Embryonic facial prominence (tissue), 1 donor: ENCODE data around the gene POLR1G.

Experiments used
- DNase-seq: peaks from one replicate; pipeline ENCODE4 v3.0.0-alpha.2; 2016; ENCODE audit errors: extremely low spot score

POLR1G gene

DNA sequence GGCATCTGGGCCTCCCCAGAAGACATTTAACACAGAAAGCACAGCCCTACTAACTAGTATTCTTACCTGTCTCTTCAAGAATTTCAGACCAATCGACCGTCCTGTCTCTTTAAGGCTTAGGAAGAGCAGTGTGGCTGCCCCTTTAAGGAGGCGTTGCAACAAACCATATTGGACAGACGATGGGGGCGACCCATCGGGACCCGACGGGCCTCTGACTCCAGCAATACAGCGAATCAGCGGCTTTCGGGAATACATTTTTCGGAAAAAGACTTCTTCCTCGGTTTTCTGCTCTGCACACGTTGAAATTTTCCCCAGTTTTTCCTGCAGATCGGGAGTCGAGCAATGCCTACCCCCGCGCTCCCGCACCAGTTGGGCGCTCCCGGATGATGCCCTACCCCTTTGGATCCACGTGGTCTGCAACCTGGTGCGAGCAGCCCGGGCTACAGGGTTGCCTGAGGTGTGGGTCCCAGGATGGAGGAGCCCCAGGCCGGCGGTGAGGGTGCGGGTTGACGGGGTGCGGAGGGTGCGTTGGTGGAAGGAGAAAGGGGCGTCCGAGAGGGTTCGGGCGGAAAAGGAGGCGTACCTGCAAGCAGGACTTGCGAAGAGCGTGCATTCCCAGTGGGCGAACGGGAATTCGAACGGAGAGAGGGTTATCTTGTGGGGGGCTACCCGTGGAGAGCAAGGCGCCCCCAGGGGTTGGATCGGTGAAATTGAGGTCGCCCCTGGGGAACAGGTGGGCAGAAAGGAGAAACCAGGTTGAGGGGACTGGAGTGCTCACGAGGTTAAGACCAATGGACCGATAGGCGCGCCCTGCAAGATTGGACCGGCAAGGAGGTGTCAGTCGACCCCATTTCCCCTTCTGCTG is at the start of gene POLR1G:
Gene POLR1G (plus strand): TSS at position 419 of the 865 bp plus-strand sequence. CDS start 53 bp downstream, at position 472.
- DNase-seq = peak; percentile 62

- DNase-seq = no peak
These were observed 49.5 kb upstream of the POLR1G start for GRCh38 chr19:45356760-45357444.

DNA sequence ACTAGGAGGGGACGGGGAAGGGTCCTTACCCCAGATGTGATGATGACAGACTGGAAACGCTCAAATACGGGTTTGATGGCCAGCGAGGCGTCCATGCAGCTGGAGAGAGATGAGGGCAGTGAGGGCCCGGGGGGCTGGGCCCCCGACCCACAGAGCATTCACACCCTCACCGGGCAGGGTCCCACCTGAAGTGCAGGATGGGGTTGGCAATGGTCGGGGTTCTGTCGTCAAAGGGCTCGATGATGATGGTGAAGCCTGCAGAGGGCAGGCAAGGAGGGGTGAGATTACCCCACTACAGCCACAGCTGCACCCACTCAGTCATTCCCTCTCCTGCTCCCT is 49.0 kb upstream of the POLR1G start:
- no peak for DNase-seq

DNA sequence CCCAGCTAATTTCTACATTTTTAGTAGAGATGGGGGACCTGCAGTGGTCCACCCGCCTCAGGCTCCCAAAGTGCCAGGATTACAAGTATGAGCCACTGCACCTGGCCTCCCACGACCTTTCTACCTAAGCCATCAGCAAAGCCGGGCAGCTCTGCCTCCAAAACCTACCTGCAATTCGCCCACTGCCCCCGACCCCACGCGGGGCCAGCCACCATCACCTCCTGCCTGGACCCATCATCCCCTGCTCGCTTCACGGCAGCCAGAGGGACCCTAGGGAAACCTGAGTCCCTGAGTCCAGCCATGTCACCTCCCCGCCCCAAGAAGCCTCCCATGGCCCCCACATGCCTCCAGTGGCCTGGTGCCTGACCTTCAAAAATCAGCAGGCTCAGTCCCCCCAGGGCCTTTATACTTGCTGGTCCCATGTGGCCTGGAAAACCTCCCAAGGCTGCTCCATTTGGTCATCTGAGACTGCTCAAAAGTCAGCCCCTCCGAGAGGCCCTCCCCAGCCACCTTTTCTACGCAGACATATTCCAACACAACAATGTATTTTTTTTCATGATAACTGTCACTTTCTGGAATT is 48.1 kb upstream of the POLR1G start:
- no peak for DNase-seq

DNA sequence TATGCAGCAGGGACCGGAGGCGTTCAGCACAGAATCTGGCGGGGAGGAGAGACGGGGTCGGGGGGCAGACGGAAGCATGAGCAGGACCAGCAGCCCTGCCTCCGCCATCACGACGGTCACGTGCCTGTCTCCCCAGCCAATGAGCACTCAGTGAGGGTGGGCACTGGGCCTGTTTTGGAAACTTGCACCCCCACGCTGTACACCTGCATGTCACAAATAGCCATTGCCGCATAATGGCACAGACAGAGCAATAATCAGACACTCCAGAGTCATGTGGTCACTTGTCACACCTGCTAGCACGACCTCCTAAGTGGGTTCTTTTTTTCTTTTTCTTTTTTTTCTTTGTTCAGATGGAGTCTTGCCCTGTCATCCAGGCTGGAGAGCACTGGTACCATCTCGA is 44.8 kb upstream of the POLR1G start:
- DNase-seq = no peak

- DNase-seq = no peak
These were observed 44.2 kb upstream of the POLR1G start for GRCh38 chr19:45362291-45362690.

DNA sequence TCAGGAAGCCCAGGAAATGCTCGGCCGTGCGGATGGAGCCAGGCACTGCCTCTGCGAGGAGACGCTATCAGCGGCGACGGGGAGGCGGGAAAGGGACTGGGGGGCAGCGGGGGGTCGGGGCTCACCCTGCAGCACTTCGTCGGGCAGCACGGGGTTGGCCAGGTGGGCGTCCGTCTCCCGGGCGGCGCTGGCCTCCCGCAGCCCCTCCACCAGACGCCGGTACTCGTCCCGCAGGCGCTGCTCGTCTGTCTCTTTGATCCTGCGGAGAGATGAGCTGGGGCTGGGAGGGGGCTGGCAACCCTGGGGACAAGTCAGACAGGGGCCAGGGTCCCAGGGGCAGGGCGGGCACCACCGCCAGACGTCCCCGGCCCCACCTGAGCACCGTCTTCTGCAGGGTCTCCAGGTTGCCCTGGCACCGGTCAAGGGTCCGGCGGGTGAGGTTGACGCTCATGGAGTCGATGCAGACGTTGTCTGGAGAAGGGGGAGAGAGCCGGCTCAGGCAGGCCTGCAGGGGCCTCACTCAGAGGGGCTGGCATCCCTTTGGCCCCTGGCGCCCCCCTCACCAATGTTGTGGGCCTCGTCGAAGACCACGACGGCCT is 42.5 kb upstream of the POLR1G start:
- DNase-seq = no peak

GRCh38 chr19:45364696-45365095 is 41.7 kb upstream of the POLR1G start:
- DNase-seq = no peak

GRCh38 chr19:45368127-45368526 is 38.3 kb upstream of the POLR1G start:
- DNase-seq = no peak

DNA sequence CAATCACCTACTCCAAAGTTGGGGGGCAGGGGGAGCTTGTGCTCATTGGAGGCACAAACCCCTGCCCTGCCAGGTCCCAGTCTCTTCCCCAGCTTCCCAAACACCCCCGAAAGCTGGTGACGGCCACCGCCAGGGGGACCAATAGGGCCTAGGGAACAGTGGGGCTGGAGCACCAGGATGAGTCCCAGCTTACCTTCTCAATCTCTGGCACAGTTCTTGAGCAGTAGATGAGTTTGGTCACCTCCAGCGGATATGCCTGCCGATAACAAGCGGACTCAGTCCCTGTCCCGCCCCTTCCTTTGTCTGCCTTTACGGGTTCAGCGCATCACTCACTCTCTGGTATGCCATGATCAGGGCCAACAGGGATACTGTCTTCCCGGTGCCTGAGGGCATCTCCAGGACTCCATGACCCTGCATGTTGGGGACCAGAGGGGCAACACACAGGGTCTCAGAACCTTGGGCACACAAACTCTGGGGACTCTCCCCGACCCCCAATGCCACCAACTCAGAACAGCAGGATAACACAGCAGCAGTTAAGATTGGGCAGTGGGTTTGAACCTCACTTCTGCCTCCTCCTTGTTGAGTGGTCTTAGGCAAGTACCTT is 37.6 kb upstream of the POLR1G start:
- DNase-seq = no peak

DNA sequence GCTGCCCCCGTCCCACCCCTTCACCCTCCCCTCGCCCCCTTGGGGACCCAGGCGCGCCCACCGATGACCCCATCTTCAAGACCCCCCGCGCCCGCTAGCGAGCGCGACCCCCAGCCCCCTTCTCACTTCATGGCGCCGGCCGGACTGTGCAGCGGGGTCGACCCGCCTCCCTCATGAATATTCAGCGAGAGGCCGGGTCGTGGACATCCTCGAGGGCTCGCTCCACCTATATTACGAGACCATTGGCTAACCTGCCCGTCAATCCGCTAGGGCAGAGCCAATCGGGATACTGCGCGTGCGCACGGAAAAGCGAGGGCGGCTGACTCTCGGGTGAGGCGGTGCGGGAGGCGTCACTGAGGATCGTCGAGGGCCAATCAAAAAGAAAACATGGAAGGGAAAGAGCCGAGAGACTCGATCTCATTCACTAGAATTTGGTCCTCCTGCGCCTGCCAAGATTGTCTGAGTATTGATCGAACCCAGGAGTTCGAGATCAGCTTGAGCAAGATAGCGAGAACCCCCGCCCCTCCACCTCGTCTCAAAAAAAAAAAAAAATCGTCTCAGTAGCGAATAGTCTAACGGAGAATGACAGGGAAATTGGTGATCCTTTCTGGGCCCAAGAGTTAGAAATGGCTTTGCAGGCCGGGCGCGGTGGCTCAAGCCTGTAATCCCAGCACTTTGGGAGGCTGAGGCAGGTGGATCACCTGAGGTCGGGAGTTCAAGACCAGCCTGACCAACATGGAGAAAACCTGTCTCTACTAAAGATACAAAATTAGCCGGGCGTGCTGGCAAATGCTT is 35.8 kb upstream of the POLR1G start, which contains the start of gene ERCC2:
Gene ERCC2 (minus strand): TSS at position 164 of the 795 bp plus-strand sequence. CDS start 33 bp downstream, at position 131.
- peak; percentile 94 for DNase-seq

- DNase-seq = no peak
These were observed 30.3 kb upstream of the POLR1G start for GRCh38 chr19:45376045-45376724.

GRCh38 chr19:45380107-45380506 is 26.3 kb upstream of the POLR1G start:
- no peak for DNase-seq

- DNase-seq = no peak
These were observed 24.0 kb upstream of the POLR1G start for GRCh38 chr19:45382426-45382825.

GRCh38 chr19:45385392-45386221 is 20.8 kb upstream of the POLR1G start:
- no peak for DNase-seq

- DNase-seq = no peak
These were observed 15.1 kb upstream of the POLR1G start for GRCh38 chr19:45391346-45391745.

DNA sequence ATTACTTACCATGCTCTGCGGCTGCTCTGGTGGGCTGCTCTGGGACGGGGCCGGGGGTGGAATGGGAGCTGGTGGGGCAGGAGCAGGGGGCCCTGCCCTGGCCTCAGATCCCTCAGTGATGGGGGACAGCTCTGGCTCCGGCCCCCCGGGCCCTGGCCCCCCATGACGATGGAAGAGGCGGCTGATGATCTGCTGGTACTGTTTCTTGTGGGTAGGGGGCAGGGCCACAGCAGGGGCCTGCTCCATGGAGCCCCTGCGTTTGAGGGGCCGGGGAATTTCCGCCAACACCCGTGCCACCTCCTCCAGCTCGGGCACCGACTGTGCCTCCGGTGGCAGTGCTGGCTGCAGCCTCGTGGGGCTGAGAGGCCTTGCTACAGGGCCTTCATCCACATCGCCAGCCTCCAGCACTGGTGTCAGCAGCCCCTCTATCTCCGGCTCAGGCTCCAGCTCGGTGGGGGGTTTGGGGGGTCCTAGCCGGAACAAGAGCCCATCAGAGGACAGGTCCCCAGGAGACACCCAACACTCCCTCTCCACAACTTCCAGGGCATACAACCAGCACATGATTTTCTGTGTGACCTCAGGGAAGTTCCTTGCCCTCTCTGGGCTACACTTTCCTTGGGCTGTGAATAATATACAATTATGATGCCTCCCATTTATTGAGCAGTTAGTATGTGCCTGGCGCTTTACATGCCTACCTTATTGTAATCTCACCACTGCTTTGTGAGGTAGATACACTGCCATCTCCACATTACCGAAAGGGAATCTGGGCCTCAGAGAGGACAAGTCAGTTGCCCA is 14.4 kb upstream of the POLR1G start:
- no peak for DNase-seq

GRCh38 chr19:45395821-45396617 is 10.4 kb upstream of the POLR1G start:
- no peak for DNase-seq
